Neuronal stem cell (in vitro differentiated cells): Measurements from ENCODE around the gene BTN3A1.

Experiments
- DNase-seq: peaks from one replicate; pipeline ENCODE4 v3.0.0-alpha.2; 2013; ENCODE audit warnings: low spot score
- H2AFZ ChIP-seq: one replicate; pipeline ENCODE4 v1.6.1; 2013; ENCODE audit warnings: mild to moderate bottlenecking, low read length, inconsistent platforms
- H2AK5ac ChIP-seq: 2 replicates; pipeline ENCODE4 v1.6.1; 2013; ENCODE audit warnings: low read depth, mild to moderate bottlenecking, inconsistent platforms, low read length, moderate library complexity, mixed read lengths
- H2BK120ac ChIP-seq: 2 replicates; pipeline ENCODE4 v1.6.1; 2013; ENCODE audit warnings: low read depth, mild to moderate bottlenecking, inconsistent platforms, low read length, moderate library complexity, mixed read lengths
- H2BK12ac ChIP-seq: one replicate; pipeline ENCODE4 v1.6.1; 2013; ENCODE audit warnings: low read length, inconsistent platforms
- H2BK15ac ChIP-seq: 2 replicates; pipeline ENCODE4 v1.6.1; 2013; ENCODE audit warnings: mild to moderate bottlenecking, low read length, inconsistent platforms, mixed read lengths
- H2BK5ac ChIP-seq: one replicate; pipeline ENCODE4 v1.6.1; 2013; ENCODE audit warnings: inconsistent platforms, mild to moderate bottlenecking, low read length, moderate library complexity
- H3K14ac ChIP-seq: one replicate; pipeline ENCODE4 v1.6.1; 2013; ENCODE audit warnings: low read length, inconsistent platforms
- H3K18ac ChIP-seq: 2 replicates; pipeline ENCODE4 v1.6.1; 2013; ENCODE audit warnings: low read length, inconsistent platforms
- H3K23ac ChIP-seq: 2 replicates; pipeline ENCODE4 v1.6.1; 2013; ENCODE audit warnings: low read depth, mild to moderate bottlenecking, mixed read lengths, low read length, inconsistent platforms; ENCODE audit not compliant: poor library complexity
- H3K27ac ChIP-seq: replicated peaks from 3 replicates; pipeline ENCODE4 v1.5.1; 2013; ENCODE audit warnings: low read length, inconsistent platforms
- H3K27me3 ChIP-seq, 3 experiments: 2 replicates each; pipeline ENCODE4 v1.6.1; 2013; ENCODE audit warnings: low read length in 3 of 3, mild to moderate bottlenecking in 2 of 3, inconsistent platforms in 1 of 3, low read depth in 1 of 3, mixed read lengths in 1 of 3, moderate library complexity in 1 of 3; ENCODE audit not compliant: control insufficient read depth in 3 of 3, insufficient read depth in 3 of 3
- H3K36me3 ChIP-seq, 2 donors: replicated peaks in 1 of 2; 2 replicates each; pipeline ENCODE4 v1.6.1; 2013; ENCODE audit warnings: low read length in 2 of 2; ENCODE audit not compliant: control insufficient read depth in 2 of 2, insufficient read depth in 2 of 2
- H3K4ac ChIP-seq: 2 replicates; pipeline ENCODE4 v1.6.1; 2013; ENCODE audit warnings: inconsistent platforms, mild to moderate bottlenecking, low read length, moderate library complexity
- H3K4me1 ChIP-seq, 2 donors: 1 replicate in 1 of 2; 2 replicates in 1 of 2; pipeline ENCODE4 v1.6.1; 2013; ENCODE audit warnings: low read length in 2 of 2, low read depth in 1 of 2; ENCODE audit not compliant: control insufficient read depth in 2 of 2, insufficient read depth in 1 of 2
- H3K4me2 ChIP-seq: one replicate; pipeline ENCODE4 v1.6.1; 2013; ENCODE audit warnings: mild to moderate bottlenecking, low read length, inconsistent platforms; ENCODE audit not compliant: insufficient read depth, poor library complexity, severe bottlenecking
- H3K4me3 ChIP-seq, 2 donors: 2 replicates each; pipeline ENCODE4 v1.5.1; 2013; ENCODE audit warnings: low read length in 2 of 2, mild to moderate bottlenecking in 2 of 2, inconsistent platforms in 1 of 2, moderate library complexity in 1 of 2
- H3K79me1 ChIP-seq: one replicate; pipeline ENCODE4 v1.6.1; 2013; ENCODE audit warnings: low read depth, mild to moderate bottlenecking, inconsistent platforms, low read length, moderate library complexity
- H3K9ac ChIP-seq: one replicate; pipeline ENCODE4 v1.6.1; 2013; ENCODE audit warnings: mild to moderate bottlenecking, low read depth, low read length, inconsistent platforms; ENCODE audit not compliant: poor library complexity
- H3K9me3 ChIP-seq, 2 donors: replicated peaks in 1 of 2; 2 replicates each; pipeline versions ENCODE3 to v1.6.1; 2013; ENCODE audit warnings: low read length in 2 of 2, mild to moderate bottlenecking in 2 of 2, inconsistent platforms in 1 of 2, low read depth in 1 of 2, mixed read lengths in 1 of 2, moderate library complexity in 1 of 2; ENCODE audit not compliant: control insufficient read depth in 2 of 2, insufficient read depth in 1 of 2
- H4K8ac ChIP-seq: one replicate; pipeline ENCODE4 v1.6.1; 2013; ENCODE audit warnings: low read depth, mild to moderate bottlenecking, inconsistent platforms, low read length, moderate library complexity
- H4K91ac ChIP-seq: one replicate; pipeline ENCODE4 v1.6.1; 2013; ENCODE audit warnings: low read length, low read depth, mild to moderate bottlenecking, inconsistent platforms; ENCODE audit not compliant: poor library complexity
- WGBS, 2 donors: extraction: QIAGEN DNeasy Blood & Tissue Kit; methylation state at CpG; one replicate each; pipeline ENCODE4 v1.1.7; 2013; ENCODE audit warnings: missing lambda C conversion rate in 2 of 2, mixed read lengths in 1 of 2; ENCODE audit not compliant: insufficient read length in 2 of 2, insufficient replicate concordance in 1 of 2; ENCODE audit errors: extremely low coverage in 2 of 2; 5-methylcytosine and 5-hydroxymethylcytosine counted together

Gene BTN3A1

GRCh38 chr6:26441977-26442376, 39.9 kb downstream of the BTN3A1 start:
- Histone ChIP-seq H2BK120ac (no peak overlapping the region), H3K27me3 (no peaks in the 10 kb centered on the region), H2BK12ac (no peak overlapping the region), H3K18ac (no peak overlapping the region), H3K4ac (no peak overlapping the region), H3K36me3 (no peaks in the 10 kb centered on the region), H2BK15ac (no peak overlapping the region), H2AK5ac (no peak overlapping the region), H2BK5ac (no peak overlapping the region), H3K79me1 (no peaks in the 10 kb centered on the region), H3K4me1 (peaks cover 3% of the 10 kb centered on the region in 2 donors), H3K27ac (no peak overlapping the region), H4K91ac (no peak overlapping the region), H3K9ac (no peak overlapping the region), H3K23ac (no peak overlapping the region), H3K4me2 (no peak overlapping the region), H3K9me3 (no peaks in the 10 kb centered on the region), H3K4me3 (no peak overlapping the region), H4K8ac (no peak overlapping the region), H2AFZ (no peak overlapping the region), H3K14ac (no peak overlapping the region)
- DNase-seq: no peak
- WGBS, 2 donors: no CpG with 5 or more reads among the region's 5 CpGs

GRCh38 chr6:26445934-26446667, 44.0 kb downstream of the BTN3A1 start:
- no CpG with 5 or more reads among the region's 5 CpGs for WGBS, 2 donors
- no peak overlapping the region for H2BK12ac ChIP-seq
- H3K79me1 ChIP-seq: no peaks in the 10 kb centered on the region

GRCh38 chr6:26447257-26447656, 45.2 kb downstream of the BTN3A1 start:
- no peak overlapping the region for H2AK5ac ChIP-seq
- no peak overlapping the region for H3K23ac ChIP-seq
- H2AFZ ChIP-seq: no peak overlapping the region
- no peak overlapping the region for H3K4me2 ChIP-seq
- H2BK15ac ChIP-seq: no peak overlapping the region
- no peaks in the 10 kb centered on the region for H3K79me1 ChIP-seq
- H4K8ac ChIP-seq: no peak overlapping the region
- DNase-seq: no peak
- H3K27ac ChIP-seq: no peak overlapping the region
- WGBS, 2 donors: no CpG with 5 or more reads among the region's 5 CpGs
- no peak overlapping the region for H3K18ac ChIP-seq
- no peaks in the 10 kb centered on the region for H3K4me1 ChIP-seq
- no peaks in the 10 kb centered on the region for H3K9me3 ChIP-seq
- H3K9ac ChIP-seq: no peak overlapping the region
- no peak overlapping the region for H3K14ac ChIP-seq
- H3K4me3 ChIP-seq: no peak overlapping the region
- no peak overlapping the region for H4K91ac ChIP-seq
- H2BK5ac ChIP-seq: no peak overlapping the region
- no peak overlapping the region for H2BK120ac ChIP-seq
- H3K36me3 ChIP-seq: no peaks in the 10 kb centered on the region
- no peak overlapping the region for H3K4ac ChIP-seq
- no peaks in the 10 kb centered on the region for H3K27me3 ChIP-seq
- H2BK12ac ChIP-seq: no peak overlapping the region

More at GRCh38 chr6:26445934-26446667, 44.0 kb downstream of the BTN3A1 start:
- Histone ChIP-seq H3K27me3 (no peaks in the 10 kb centered on the region), H2BK120ac (no peak overlapping the region), H3K23ac (no peak overlapping the region), H3K18ac (no peak overlapping the region), H3K4ac (no peak overlapping the region), H3K4me2 (no peak overlapping the region), H3K9ac (no peak overlapping the region), H2AK5ac (no peak overlapping the region), H3K36me3 (no peaks in the 10 kb centered on the region), H4K8ac (no peak overlapping the region), H3K4me3 (no peak overlapping the region), H3K14ac (no peak overlapping the region), H3K27ac (no peak overlapping the region), H3K4me1 (no peaks in the 10 kb centered on the region), H3K9me3 (no peaks in the 10 kb centered on the region), H2BK5ac (no peak overlapping the region), H2AFZ (no peak overlapping the region), H4K91ac (no peak overlapping the region), H2BK15ac (no peak overlapping the region)
- no peak for DNase-seq

- Histone ChIP-seq H3K4me1 (no peaks in the 10 kb centered on the region), H3K4ac (no peak overlapping the region), H2BK5ac (no peak overlapping the region), H2BK120ac (no peak overlapping the region), H3K18ac (no peak overlapping the region), H4K91ac (no peak overlapping the region), H3K79me1 (peaks cover 2% of the 10 kb centered on the region), H3K36me3 (no peaks in the 10 kb centered on the region), H3K9ac (no peak overlapping the region), H3K4me2 (no peak overlapping the region), H2AK5ac (no peak overlapping the region), H4K8ac (no peak overlapping the region), H3K23ac (no peak overlapping the region), H3K27me3 (no peaks in the 10 kb centered on the region), H2AFZ (no peak overlapping the region), H2BK12ac (no peak overlapping the region), H3K14ac (no peak overlapping the region), H3K4me3 (no peak overlapping the region), H3K9me3 (no peaks in the 10 kb centered on the region), H3K27ac (no peak overlapping the region), H2BK15ac (no peak overlapping the region)
- DNase-seq: no peak
- WGBS, 2 donors: no CpG with 5 or more reads among the region's 3 CpGs
Measured at GRCh38 chr6:26450240-26450639, 48.2 kb downstream of the BTN3A1 start.
